Gastroesophageal sphincter (tissue), 4 donors: ENCODE measurements around the gene DHRS13. TPM values are rescaled to one million over a fixed set of nuclear protein-coding genes. Genes with fewer than 3 reads are reported as not detected.

Experiments used
- ATAC-seq: fragments of 150-250 bp; one replicate; pipeline ENCODE4 v1.9.1; 2016; ENCODE audit warnings: mild to moderate bottlenecking, moderate library complexity
- H3K27ac ChIP-seq, 4 donors: fragments of 200-600 bp; sonication (generic) in 3 of 4; 1 replicate in 3 of 4; 2 replicates in 1 of 4; pipeline ENCODE4 v1.5.1; 2016 to 2019
- H3K27me3 ChIP-seq: fragments of 200-600 bp; sonication (generic); one replicate; pipeline ENCODE4 v1.5.1; 2019
- H3K36me3 ChIP-seq, 2 donors: fragments of 200-600 bp; sonication (generic); one replicate each; pipeline ENCODE4 v1.5.1; 2019; ENCODE audit warnings: control low read depth in 1 of 2
- H3K4me1 ChIP-seq, 3 donors: fragments of 200-600 bp; sonication (generic); 1 replicate in 2 of 3; 2 replicates in 1 of 3; pipeline ENCODE4 v1.5.1; 2016 to 2019; ENCODE audit warnings: control low read depth in 2 of 3
- H3K4me3 ChIP-seq, 2 donors: fragments of 200-600 bp; sonication (generic); one replicate each; pipeline ENCODE4 v1.5.1; 2019; ENCODE audit warnings: mild to moderate bottlenecking in 1 of 2, moderate library complexity in 1 of 2
- H3K9me3 ChIP-seq, 3 donors: fragments of 200-600 bp; sonication (generic); one replicate each; pipeline ENCODE4 v1.5.1; 2017 to 2019; ENCODE audit warnings: control low read depth in 2 of 3
- EP300 ChIP-seq: sonication (generic); formaldehyde crosslinking; IDR thresholded peaks from one replicate; pipeline ENCODE4 v1.6.1; 2017; ENCODE audit warnings: antibody characterized with exemption, mild to moderate bottlenecking
- POLR2A ChIP-seq, 2 donors: fragments of 450-650 bp; IDR thresholded peaks; one replicate each; pipeline ENCODE4 v1.6.1; 2017; ENCODE audit warnings: antibody characterized with exemption in 2 of 2, mild to moderate bottlenecking in 2 of 2, moderate library complexity in 1 of 2
- POLR2AphosphoS5 ChIP-seq: sonication (generic); formaldehyde crosslinking; IDR thresholded peaks from one replicate; pipeline ENCODE4 v1.6.1; 2017; ENCODE audit warnings: antibody characterized with exemption
- WGBS, 2 donors: methylation state at CpG; one replicate each; pipeline ENCODE4 v1.1.5; 2018; ENCODE audit warnings: low coverage in 1 of 2; 5-methylcytosine and 5-hydroxymethylcytosine counted together
- total RNA-seq, 4 donors: library from RNA; depleted of rRNA; stranded (reverse); fragments of >200 nt; gene quantifications; one replicate each; pipeline ENCODE4 v1.1.0, GENCODE V29; 2016
- TF ChIP-seq, protein P1 (sequence below), 4 experiments: fragments of 200-600 bp in 2 of 4; fragments of 450-650 bp in 2 of 4; sonication (generic) in 1 of 4; IDR thresholded peaks; one replicate each; pipeline ENCODE4 v1.5.1; 2017 to 2019; ENCODE audit warnings: antibody characterized with exemption in 4 of 4, mild to moderate bottlenecking in 2 of 4, moderate library complexity in 2 of 4

DHRS13 gene
- total RNA-seq, 4 donors from 2014 or later = 3.9 to 6.5 (median 5.2) TPM

DNA sequence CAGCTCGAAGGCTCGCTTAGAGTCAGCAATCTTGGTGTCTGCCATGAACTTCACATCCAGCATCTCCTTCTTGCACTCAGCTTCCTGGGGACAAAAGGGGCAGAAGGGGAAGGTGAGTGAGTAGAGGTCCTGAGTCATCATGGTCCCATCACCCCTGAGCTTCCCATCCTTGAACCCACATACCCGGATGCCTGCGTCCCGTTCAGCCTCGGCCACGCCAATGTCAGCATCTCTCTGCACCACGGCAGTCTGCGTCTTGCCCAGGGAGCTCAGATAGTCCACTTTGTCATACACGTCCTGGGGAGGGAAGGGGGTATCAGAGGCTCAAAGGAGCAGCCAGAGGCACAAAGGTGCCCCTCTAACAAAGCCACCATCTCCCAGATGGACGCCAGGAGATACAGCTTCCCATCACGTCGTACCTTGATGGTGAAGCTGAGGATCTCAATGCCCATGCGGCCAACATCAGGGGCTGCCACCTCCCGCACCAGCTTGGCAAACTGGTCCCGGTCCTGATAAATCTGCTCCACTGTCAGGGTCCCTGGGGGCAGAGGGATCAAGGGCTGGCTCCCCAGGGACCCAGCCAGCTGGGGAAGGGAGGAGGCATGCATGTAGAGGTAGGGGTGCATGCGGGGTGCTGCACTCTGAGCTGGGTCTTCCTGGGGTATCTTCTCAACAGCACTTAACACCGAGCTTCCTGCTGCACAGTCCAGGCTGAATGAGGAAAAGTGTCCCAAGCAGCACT lies 20.6 kb downstream of the DHRS13 start:
- TF ChIP-seq POLR2AphosphoS5 (no peak), EP300 (no peak), POLR2A (IDR thresholded peaks at IDR 0.05) (no peak)
- TF ChIP-seq, protein P1, sequence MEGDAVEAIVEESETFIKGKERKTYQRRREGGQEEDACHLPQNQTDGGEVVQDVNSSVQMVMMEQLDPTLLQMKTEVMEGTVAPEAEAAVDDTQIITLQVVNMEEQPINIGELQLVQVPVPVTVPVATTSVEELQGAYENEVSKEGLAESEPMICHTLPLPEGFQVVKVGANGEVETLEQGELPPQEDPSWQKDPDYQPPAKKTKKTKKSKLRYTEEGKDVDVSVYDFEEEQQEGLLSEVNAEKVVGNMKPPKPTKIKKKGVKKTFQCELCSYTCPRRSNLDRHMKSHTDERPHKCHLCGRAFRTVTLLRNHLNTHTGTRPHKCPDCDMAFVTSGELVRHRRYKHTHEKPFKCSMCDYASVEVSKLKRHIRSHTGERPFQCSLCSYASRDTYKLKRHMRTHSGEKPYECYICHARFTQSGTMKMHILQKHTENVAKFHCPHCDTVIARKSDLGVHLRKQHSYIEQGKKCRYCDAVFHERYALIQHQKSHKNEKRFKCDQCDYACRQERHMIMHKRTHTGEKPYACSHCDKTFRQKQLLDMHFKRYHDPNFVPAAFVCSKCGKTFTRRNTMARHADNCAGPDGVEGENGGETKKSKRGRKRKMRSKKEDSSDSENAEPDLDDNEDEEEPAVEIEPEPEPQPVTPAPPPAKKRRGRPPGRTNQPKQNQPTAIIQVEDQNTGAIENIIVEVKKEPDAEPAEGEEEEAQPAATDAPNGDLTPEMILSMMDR (IDR thresholded peaks at IDR 0.05) = no peak
- no peak for ATAC-seq
- Histone ChIP-seq H3K4me3 (no peak overlapping the region), H3K9me3 (no peaks in the 10 kb centered on the region), H3K27me3 (no peaks in the 10 kb centered on the region), H3K27ac (no peak overlapping the region), H3K4me1 (no peaks in the 10 kb centered on the region), H3K36me3 (peaks cover 0 to 99% of the 10 kb centered on the region in 2 donors)
- WGBS, 2 donors = 77% methylated on average over 11 of the region's 18 CpGs; no CpG with 5 or more reads in 1 of the 2 donors

DNA sequence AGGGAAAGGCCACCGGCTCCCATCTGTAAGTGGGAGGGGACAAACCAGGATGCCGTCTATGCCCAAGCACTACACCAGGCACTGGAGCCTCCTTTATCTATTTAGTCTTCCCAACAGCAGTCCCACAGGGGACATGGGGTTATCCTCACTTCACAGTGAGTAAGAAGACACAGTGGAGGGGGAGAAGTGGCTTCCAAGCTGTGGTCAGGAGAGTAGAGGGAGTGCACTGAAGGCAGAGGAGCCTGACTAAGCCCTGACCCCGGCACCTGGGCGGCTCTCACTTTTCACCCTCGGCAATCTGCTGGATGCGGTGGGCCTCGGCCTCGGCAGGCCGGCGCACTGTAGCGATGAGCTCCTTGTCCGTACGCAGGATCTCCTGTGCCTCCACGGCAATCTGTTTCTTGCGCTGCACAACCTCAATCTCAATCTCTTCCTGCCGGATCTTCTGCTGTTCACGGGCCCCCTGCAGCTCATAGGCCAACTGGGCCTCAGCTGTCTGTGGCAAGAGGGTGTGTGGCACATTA lies 21.3 kb downstream of the DHRS13 start:
- H3K27me3 ChIP-seq = no peaks in the 10 kb centered on the region
- no peaks in the 10 kb centered on the region for H3K4me1 ChIP-seq
- 86 to 100% methylated on average over 3 to 15 of the region's 17 CpGs for WGBS, 2 donors
- H3K36me3 ChIP-seq = peaks cover 0 to 92% of the 10 kb centered on the region in 2 donors
- TF ChIP-seq POLR2AphosphoS5 (no peak), POLR2A (IDR thresholded peaks at IDR 0.05) (no peak), EP300 (no peak)
- TF ChIP-seq, protein P1 (IDR thresholded peaks at IDR 0.05) = no peak
- ATAC-seq = no peak
- H3K27ac ChIP-seq = no peak overlapping the region
- no peaks in the 10 kb centered on the region for H3K9me3 ChIP-seq
- H3K4me3 ChIP-seq = no peak overlapping the region

DNA sequence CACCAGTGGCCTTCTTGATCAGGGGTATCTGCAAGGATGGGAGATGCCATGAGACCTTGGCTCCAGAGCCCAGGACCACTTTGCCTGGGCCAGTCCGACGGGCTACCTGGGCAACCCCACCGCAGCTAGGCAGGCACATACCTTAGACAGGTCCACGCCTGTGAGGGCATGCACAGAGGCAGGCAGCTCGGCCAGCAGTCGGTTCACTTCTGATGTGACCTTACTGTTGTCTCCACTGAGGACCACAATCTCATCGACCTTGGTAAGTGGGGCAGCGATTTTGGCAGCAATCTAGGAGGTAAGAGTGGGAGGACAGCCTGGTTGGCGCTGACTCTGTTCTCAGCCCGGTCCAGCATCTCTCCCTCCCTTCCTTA lies 22.3 kb downstream of the DHRS13 start:
- Histone ChIP-seq H3K36me3 (peaks cover 0 to 81% of the 10 kb centered on the region in 2 donors), H3K27me3 (no peaks in the 10 kb centered on the region), H3K4me1 (no peaks in the 10 kb centered on the region), H3K27ac (no peak overlapping the region), H3K4me3 (no peak overlapping the region), H3K9me3 (no peaks in the 10 kb centered on the region)
- 93 to 100% methylated on average over 1 to 4 of the region's 10 CpGs for WGBS, 2 donors
- TF ChIP-seq POLR2A (IDR thresholded peaks at IDR 0.05) (no peak), EP300 (no peak), POLR2AphosphoS5 (no peak)
- TF ChIP-seq, protein P1 (IDR thresholded peaks at IDR 0.05) = no peak
- no peak for ATAC-seq

DNA sequence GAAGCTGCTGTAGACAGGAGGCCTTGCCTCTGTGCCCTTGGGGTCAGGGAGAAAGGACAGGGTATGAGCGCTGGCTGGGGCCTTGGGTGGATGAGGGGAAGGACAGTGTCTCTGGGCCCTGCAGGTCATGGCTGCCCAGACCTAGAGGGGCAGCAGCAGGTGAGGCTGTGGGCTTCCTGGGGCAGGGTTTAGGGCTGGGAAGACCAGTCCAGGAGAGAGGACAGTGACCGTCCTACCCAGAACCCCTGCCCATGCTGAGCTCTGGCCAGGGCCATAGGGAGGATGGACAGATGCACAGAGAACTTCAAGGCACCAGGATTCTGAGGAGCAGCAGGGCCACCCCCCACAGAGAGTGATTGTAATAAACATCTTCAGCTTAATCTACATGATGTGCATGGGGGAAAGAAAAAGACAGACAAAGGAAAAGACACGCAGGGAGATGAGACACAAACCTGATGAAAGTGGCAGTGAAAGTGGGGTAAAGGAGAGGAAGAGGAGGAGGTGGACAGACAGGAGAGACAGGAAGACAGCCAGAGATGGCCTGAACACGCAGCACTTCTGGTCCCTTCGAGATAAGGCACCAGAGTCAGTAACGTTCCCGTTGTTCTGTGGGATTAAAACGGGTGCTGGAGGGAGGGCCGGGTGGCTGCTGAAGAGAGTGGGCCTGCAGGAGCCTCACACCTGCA lies 22.9 kb downstream of the DHRS13 start:
- no peak for ATAC-seq
- 68% methylated on average over 7 to 8 of the region's 9 CpGs for WGBS, 2 donors
- peaks cover 0 to 76% of the 10 kb centered on the region in 2 donors for H3K36me3 ChIP-seq

More for the DNA sequence above, 22.9 kb downstream of the DHRS13 start:
- no peak overlapping the region for H3K27ac ChIP-seq
- no peaks in the 10 kb centered on the region for H3K27me3 ChIP-seq
- no peaks in the 10 kb centered on the region for H3K9me3 ChIP-seq
- TF ChIP-seq, protein P1 (IDR thresholded peaks at IDR 0.05) = no peak
- no peak for TF ChIP-seq POLR2A (IDR thresholded peaks at IDR 0.05)
- TF ChIP-seq POLR2AphosphoS5 = no peak
- TF ChIP-seq EP300 = no peak
- no peak overlapping the region for H3K4me3 ChIP-seq
- no peaks in the 10 kb centered on the region for H3K4me1 ChIP-seq
